ENCODE data around the gene ERCC6L.

The ERCC6L gene

GRCh38 chrX:72272868-72273267 is 34.0 kb upstream of the ERCC6L start:
- H2AFZ ChIP-seq (ENCODE audit: low read depth, low read length, severe bottlenecking), result no peak overlapping the region
- H3K9ac ChIP-seq (ENCODE audit: low read length), result no peak overlapping the region
- peaks cover 30% of the 10 kb centered on the region for H3K36me3 ChIP-seq (ENCODE audit: low read length)
- no peak for TF ChIP-seq EZH2phosphoT487 (conservative IDR thresholded peaks at IDR 0.05; ENCODE audit: low read length)
- TF ChIP-seq, protein P1, sequence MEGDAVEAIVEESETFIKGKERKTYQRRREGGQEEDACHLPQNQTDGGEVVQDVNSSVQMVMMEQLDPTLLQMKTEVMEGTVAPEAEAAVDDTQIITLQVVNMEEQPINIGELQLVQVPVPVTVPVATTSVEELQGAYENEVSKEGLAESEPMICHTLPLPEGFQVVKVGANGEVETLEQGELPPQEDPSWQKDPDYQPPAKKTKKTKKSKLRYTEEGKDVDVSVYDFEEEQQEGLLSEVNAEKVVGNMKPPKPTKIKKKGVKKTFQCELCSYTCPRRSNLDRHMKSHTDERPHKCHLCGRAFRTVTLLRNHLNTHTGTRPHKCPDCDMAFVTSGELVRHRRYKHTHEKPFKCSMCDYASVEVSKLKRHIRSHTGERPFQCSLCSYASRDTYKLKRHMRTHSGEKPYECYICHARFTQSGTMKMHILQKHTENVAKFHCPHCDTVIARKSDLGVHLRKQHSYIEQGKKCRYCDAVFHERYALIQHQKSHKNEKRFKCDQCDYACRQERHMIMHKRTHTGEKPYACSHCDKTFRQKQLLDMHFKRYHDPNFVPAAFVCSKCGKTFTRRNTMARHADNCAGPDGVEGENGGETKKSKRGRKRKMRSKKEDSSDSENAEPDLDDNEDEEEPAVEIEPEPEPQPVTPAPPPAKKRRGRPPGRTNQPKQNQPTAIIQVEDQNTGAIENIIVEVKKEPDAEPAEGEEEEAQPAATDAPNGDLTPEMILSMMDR (IDR thresholded peaks at IDR 0.05; ENCODE audit: insufficient read depth, low read length, poor library complexity, severe bottlenecking), result no peak
- no peaks in the 10 kb centered on the region for H3K9me2 ChIP-seq (replicated peaks; ENCODE audit: insufficient read depth, low read length)
- H4K20me1 ChIP-seq (ENCODE audit: low read depth, low read length), result peaks cover 9% of the 10 kb centered on the region; the same call in 1 of the 2 replicates
- H3K79me2 ChIP-seq (ENCODE audit: insufficient read depth, low read length), result peaks cover 27% of the 10 kb centered on the region
- peaks cover 42% of the 10 kb centered on the region for H3F3A ChIP-seq (ENCODE audit: insufficient read depth)
- H3K27ac ChIP-seq (ENCODE audit: low read depth, low read length), result no peak overlapping the region
- H3K4me3 ChIP-seq (ENCODE audit: insufficient read depth, low read length, poor library complexity, severe bottlenecking), result no peak overlapping the region
- H3K27me3 ChIP-seq (ENCODE audit: low read length), result no peaks in the 10 kb centered on the region
- H3K4me2 ChIP-seq (ENCODE audit: low read depth, low read length, poor library complexity, severe bottlenecking), result no peak overlapping the region
- H3K9me3 ChIP-seq (ENCODE audit: insufficient read depth, low read length), result no peaks in the 10 kb centered on the region

DNA sequence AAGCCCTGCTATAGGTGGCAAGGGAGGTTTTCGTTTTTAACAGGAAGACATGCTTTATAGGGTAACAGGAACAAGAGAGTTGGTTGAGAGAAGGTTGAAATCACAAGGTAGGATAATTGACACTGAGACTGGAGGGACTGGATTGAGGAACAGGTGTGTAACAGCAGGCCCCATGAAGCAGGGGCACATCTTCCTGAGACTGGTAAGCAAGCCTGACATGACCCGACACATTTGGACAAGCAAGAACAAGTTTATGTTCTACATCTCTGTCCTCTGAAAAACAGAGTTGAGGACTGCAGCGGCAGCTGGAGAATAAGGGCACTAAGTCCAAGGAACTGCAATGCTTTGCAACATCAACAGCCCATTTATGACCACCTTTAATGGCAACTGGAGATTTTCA is 33.0 kb upstream of the ERCC6L start:
- Histone ChIP-seq H4K20me1 (ENCODE audit: low read depth, low read length) (peaks cover 9% of the 10 kb centered on the region; the same call in 1 of the 2 replicates), H2AFZ (ENCODE audit: low read depth, low read length, severe bottlenecking) (no peak overlapping the region), H3K9me2 (replicated peaks; ENCODE audit: insufficient read depth, low read length) (no peaks in the 10 kb centered on the region), H3K9ac (ENCODE audit: low read length) (no peak overlapping the region), H3K4me2 (ENCODE audit: low read depth, low read length, poor library complexity, severe bottlenecking) (no peak overlapping the region), H3K27ac (ENCODE audit: low read depth, low read length) (no peak overlapping the region), H3K9me3 (ENCODE audit: insufficient read depth, low read length) (no peaks in the 10 kb centered on the region), H3K4me3 (ENCODE audit: insufficient read depth, low read length, poor library complexity, severe bottlenecking) (no peak overlapping the region), H3K36me3 (ENCODE audit: low read length) (peaks cover 30% of the 10 kb centered on the region), H3K79me2 (ENCODE audit: insufficient read depth, low read length) (peaks cover 25% of the 10 kb centered on the region), H3F3A (ENCODE audit: insufficient read depth) (peaks cover 44% of the 10 kb centered on the region), H3K27me3 (ENCODE audit: low read length) (no peaks in the 10 kb centered on the region)
- no peak for TF ChIP-seq EZH2phosphoT487 (conservative IDR thresholded peaks at IDR 0.05; ENCODE audit: low read length)
- TF ChIP-seq, protein P1 (IDR thresholded peaks at IDR 0.05; ENCODE audit: insufficient read depth, low read length, poor library complexity, severe bottlenecking), result no peak

DNA sequence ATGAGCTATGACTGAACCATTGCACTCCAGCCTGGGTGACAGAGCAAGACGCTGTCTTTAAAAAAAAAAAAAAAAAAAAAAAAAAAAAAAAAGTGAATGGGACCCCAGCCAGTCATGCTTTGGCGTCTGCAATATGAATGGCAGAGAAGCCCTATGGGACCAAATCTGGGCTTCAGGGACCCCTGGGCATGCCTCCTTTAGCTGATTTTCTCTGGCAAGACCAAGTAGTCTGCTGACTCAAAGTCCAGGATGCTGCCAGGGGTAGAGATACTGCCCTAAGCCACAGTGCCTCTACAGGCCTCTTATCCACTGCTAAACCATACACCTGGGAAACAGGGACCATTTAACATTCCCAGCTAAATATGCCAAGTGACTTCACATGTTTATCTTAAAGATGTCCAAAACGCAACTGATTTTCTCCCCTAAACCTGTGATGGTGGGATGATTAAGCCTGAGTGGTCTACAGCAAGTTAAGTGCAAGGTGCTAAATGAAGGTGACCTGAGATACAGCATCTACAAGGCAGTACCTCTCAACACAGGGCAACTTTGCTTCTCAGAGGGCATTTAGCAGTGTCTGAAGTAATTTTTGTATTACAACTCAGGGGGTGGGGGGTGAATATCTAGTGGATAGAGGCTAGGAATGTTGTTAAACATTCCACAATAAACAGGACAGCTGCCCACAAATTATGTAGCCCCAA is 32.4 kb upstream of the ERCC6L start:
- H3K36me3 ChIP-seq (ENCODE audit: low read length), result peaks cover 27% of the 10 kb centered on the region
- peaks cover 9% of the 10 kb centered on the region; the same call in 1 of the 2 replicates for H4K20me1 ChIP-seq (ENCODE audit: low read depth, low read length)
- H3K4me3 ChIP-seq (ENCODE audit: insufficient read depth, low read length, poor library complexity, severe bottlenecking), result no peak overlapping the region
- no peaks in the 10 kb centered on the region for H3K9me2 ChIP-seq (replicated peaks; ENCODE audit: insufficient read depth, low read length)
- H3K9me3 ChIP-seq (ENCODE audit: insufficient read depth, low read length), result no peaks in the 10 kb centered on the region
- H3F3A ChIP-seq (ENCODE audit: insufficient read depth), result peaks cover 38% of the 10 kb centered on the region
- no peak overlapping the region for H2AFZ ChIP-seq (ENCODE audit: low read depth, low read length, severe bottlenecking)
- H3K9ac ChIP-seq (ENCODE audit: low read length), result no peak overlapping the region
- H3K4me2 ChIP-seq (ENCODE audit: low read depth, low read length, poor library complexity, severe bottlenecking), result no peak overlapping the region
- no peak for TF ChIP-seq EZH2phosphoT487 (conservative IDR thresholded peaks at IDR 0.05; ENCODE audit: low read length)
- TF ChIP-seq, protein P1 (IDR thresholded peaks at IDR 0.05; ENCODE audit: insufficient read depth, low read length, poor library complexity, severe bottlenecking), result no peak
- no peak overlapping the region for H3K27ac ChIP-seq (ENCODE audit: low read depth, low read length)
- no peaks in the 10 kb centered on the region for H3K27me3 ChIP-seq (ENCODE audit: low read length)
- peaks cover 19% of the 10 kb centered on the region for H3K79me2 ChIP-seq (ENCODE audit: insufficient read depth, low read length)
